Measurements from ENCODE around the gene SLC39A9.

Gene SLC39A9

DNA sequence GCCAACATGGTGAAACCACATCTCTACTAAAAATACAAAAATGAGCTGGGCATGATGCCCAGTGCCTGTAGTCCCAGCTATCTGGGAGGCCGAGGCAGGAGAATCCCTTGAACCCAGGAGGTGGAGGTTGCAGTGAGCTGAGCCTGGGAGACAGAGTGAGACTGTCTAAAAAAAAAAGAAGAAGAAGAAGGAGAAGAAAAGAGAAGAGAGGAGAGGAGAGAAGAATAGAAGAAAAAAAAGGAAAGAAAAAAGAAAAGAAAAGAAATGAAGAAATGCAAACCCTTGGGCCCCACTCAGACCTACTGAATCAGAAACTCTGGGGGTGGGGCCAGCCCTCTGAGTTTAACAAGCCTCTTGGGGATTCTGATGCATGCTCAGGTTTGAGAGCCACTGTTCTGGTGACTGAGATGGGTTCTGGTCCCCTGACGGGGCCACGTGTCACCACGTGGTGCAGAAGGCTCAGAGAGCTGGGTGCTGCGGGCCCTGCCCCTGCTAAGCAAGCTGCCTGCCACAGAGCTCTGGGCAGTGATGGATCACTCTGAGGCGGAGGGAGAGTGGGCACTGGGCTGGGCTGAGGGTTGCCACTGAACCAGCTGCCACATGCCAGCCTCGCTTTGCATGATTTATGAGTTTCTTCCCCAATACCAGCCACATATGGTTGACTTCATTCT lies 37.9 kb upstream of the SLC39A9 start:
- H3K9me3 ChIP-seq (ENCODE audit: control insufficient read depth, insufficient read depth, low read depth, low read length): no peaks in the 10 kb centered on the region
- H3K4me1 ChIP-seq (ENCODE audit: control insufficient read depth, insufficient read depth, low read length): peaks cover 8% of the 10 kb centered on the region; the same call in 1 of the 2 replicates
- no peak overlapping the region for H3K27ac ChIP-seq (ENCODE audit: extremely low read depth, low read depth, low read length)
- H3K4me3 ChIP-seq (ENCODE audit: low read depth, low read length): no peak overlapping the region
- ChIA-PET POLR2A (interaction anchor here (0.6 to 1.4 kb wide), 2 partner anchors 31 to 38 kb away, joined by 3 to 5 read pairs; partner anchors contain the start of genes ERH and SLC39A9), CTCF (interaction anchor here (1.0 kb wide), 1 partner anchor 99 kb away, joined by 3 read pairs; no protein-coding TSS in a partner anchor)
- no peaks in the 10 kb centered on the region for H3K36me3 ChIP-seq (ENCODE audit: control insufficient read depth in 2 of 2, insufficient read depth in 1 of 2, low read length in 2 of 2)
- TF ChIP-seq ZBTB7A (tag by site-specific recombination; IDR thresholded peaks at IDR 0.05; ENCODE audit: low read depth) (no peak), ZNF521 (tag by site-specific recombination; IDR thresholded peaks at IDR 0.05) (no peak), ZNF692 (tag by site-specific recombination; IDR thresholded peaks at IDR 0.05) (peak; percentile 85), ZBTB11 (tag by site-specific recombination; conservative IDR thresholded peaks at IDR 0.05; ENCODE audit: low read depth) (no peak), HOXC10 (CRISPR knock-in tag; IDR thresholded peaks at IDR 0.05) (no peak), ZNF701 (tag by site-specific recombination; IDR thresholded peaks at IDR 0.05) (no peak), ZNF114 (tag by site-specific recombination; IDR thresholded peaks at IDR 0.05) (no peak), ZNF391 (tag by site-specific recombination; IDR thresholded peaks at IDR 0.05; ENCODE audit: borderline replicate concordance, low read depth) (no peak), SALL2 (tag by site-specific recombination; IDR thresholded peaks at IDR 0.05; ENCODE audit: borderline replicate concordance) (no peak), ZNF274 (IDR thresholded peaks at IDR 0.05; ENCODE audit: low read length) (no peak), ZNF274 (tag by site-specific recombination; IDR thresholded peaks at IDR 0.05; ENCODE audit: borderline replicate concordance) (no peak), AEBP2 (tag by site-specific recombination; IDR thresholded peaks at IDR 0.05; ENCODE audit: borderline replicate concordance) (no peak), BCL11B (tag by site-specific recombination; IDR thresholded peaks at IDR 0.05; ENCODE audit: low read depth) (no peak), ZNF677 (tag by site-specific recombination; IDR thresholded peaks at IDR 0.05) (no peak), ZNF626 (tag by site-specific recombination; IDR thresholded peaks at IDR 0.05) (no peak), SETDB1 (IDR thresholded peaks at IDR 0.05; ENCODE audit: insufficient read length, low read length) (no peak), PRDM10 (tag by site-specific recombination; IDR thresholded peaks at IDR 0.05) (no peak), PATZ1 (tag by site-specific recombination; IDR thresholded peaks at IDR 0.05) (no peak; the same call in 1 of the 2 replicates), MYNN (tag by site-specific recombination; IDR thresholded peaks at IDR 0.05; ENCODE audit: borderline replicate concordance) (no peak), ZNF248 (tag by site-specific recombination; IDR thresholded peaks at IDR 0.05) (no peak), ZNF175 (tag by site-specific recombination; IDR thresholded peaks at IDR 0.05) (no peak)
- TF ChIP-seq, protein P1, sequence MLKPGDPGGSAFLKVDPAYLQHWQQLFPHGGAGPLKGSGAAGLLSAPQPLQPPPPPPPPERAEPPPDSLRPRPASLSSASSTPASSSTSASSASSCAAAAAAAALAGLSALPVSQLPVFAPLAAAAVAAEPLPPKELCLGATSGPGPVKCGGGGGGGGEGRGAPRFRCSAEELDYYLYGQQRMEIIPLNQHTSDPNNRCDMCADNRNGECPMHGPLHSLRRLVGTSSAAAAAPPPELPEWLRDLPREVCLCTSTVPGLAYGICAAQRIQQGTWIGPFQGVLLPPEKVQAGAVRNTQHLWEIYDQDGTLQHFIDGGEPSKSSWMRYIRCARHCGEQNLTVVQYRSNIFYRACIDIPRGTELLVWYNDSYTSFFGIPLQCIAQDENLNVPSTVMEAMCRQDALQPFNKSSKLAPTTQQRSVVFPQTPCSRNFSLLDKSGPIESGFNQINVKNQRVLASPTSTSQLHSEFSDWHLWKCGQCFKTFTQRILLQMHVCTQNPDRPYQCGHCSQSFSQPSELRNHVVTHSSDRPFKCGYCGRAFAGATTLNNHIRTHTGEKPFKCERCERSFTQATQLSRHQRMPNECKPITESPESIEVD (tag by site-specific recombination; IDR thresholded peaks at IDR 0.05): no peak

Data from HEK293 (cell line).